ENCODE measurements around the gene SUPT3H. TPM values are rescaled to one million over a fixed set of nuclear protein-coding genes. Genes with fewer than 3 reads are reported as not detected.
"Not testable (repeated sequence)": the region's sequence is repeated elsewhere in the genome, so short reads cannot be mapped to it uniquely, and the experiment has no call there.

SUPT3H gene
- total RNA-seq, 1 donor, result 7.1 TPM

- Histone ChIP-seq H3K4me1 (ENCODE audit: insufficient read depth, low read length) (peaks cover 7% of the 10 kb centered on the region), H3K27me3 (ENCODE audit: insufficient read depth, low read length) (no peaks in the 10 kb centered on the region), H3K9me3 (ENCODE audit: low read depth, low read length) (no peaks in the 10 kb centered on the region), H3K4me3 (ENCODE audit: low read length) (no peak overlapping the region)
Measured at GRCh38 chr6:45047573-45047972, 330.2 kb downstream of the SUPT3H start.

- Histone ChIP-seq H3K27me3 (ENCODE audit: insufficient read depth, low read length) (no peaks in the 10 kb centered on the region), H3K9me3 (ENCODE audit: low read depth, low read length) (no peaks in the 10 kb centered on the region), H3K4me1 (ENCODE audit: insufficient read depth, low read length) (peaks cover 7% of the 10 kb centered on the region), H3K4me3 (ENCODE audit: low read length) (no peak overlapping the region)
Measured at GRCh38 chr6:45045253-45045601, 332.5 kb downstream of the SUPT3H start.

GRCh38 chr6:45044510-45045252, 333.1 kb downstream of the SUPT3H start:
- Histone ChIP-seq H3K9me3 (ENCODE audit: low read depth, low read length) (no peaks in the 10 kb centered on the region), H3K4me3 (ENCODE audit: low read length) (no peak overlapping the region), H3K4me1 (ENCODE audit: insufficient read depth, low read length) (peaks cover 7% of the 10 kb centered on the region), H3K27me3 (ENCODE audit: insufficient read depth, low read length) (no peaks in the 10 kb centered on the region)

GRCh38 chr6:45044086-45044485, 333.6 kb downstream of the SUPT3H start:
- Histone ChIP-seq H3K9me3 (ENCODE audit: low read depth, low read length) (no peaks in the 10 kb centered on the region), H3K4me1 (ENCODE audit: insufficient read depth, low read length) (peaks cover 2% of the 10 kb centered on the region), H3K27me3 (ENCODE audit: insufficient read depth, low read length) (no peaks in the 10 kb centered on the region), H3K4me3 (ENCODE audit: low read length) (no peak overlapping the region)

GRCh38 chr6:45042673-45043072, 335.1 kb downstream of the SUPT3H start:
- not testable (repeated sequence) for H3K4me3 ChIP-seq (ENCODE audit: low read length); H3K9me3 ChIP-seq (ENCODE audit: low read depth, low read length); H3K4me1 ChIP-seq (ENCODE audit: insufficient read depth, low read length); H3K27me3 ChIP-seq (ENCODE audit: insufficient read depth, low read length)

- H3K27me3 ChIP-seq (ENCODE audit: insufficient read depth, low read length), result no peaks in the 10 kb centered on the region
- H3K4me1 ChIP-seq (ENCODE audit: insufficient read depth, low read length), result no peaks in the 10 kb centered on the region
- H3K9me3 ChIP-seq (ENCODE audit: low read depth, low read length), result no peaks in the 10 kb centered on the region
- H3K4me3 ChIP-seq (ENCODE audit: low read length), result no peak overlapping the region
Measured at GRCh38 chr6:45038226-45038625, 339.5 kb downstream of the SUPT3H start.

GRCh38 chr6:45036103-45036502, 341.6 kb downstream of the SUPT3H start:
- no peaks in the 10 kb centered on the region for H3K9me3 ChIP-seq (ENCODE audit: low read depth, low read length)
- no peak overlapping the region for H3K4me3 ChIP-seq (ENCODE audit: low read length)
- H3K4me1 ChIP-seq (ENCODE audit: insufficient read depth, low read length), result peaks cover 5% of the 10 kb centered on the region
- no peaks in the 10 kb centered on the region for H3K27me3 ChIP-seq (ENCODE audit: insufficient read depth, low read length)

GRCh38 chr6:45032426-45032825, 345.3 kb downstream of the SUPT3H start:
- H3K4me3 ChIP-seq (ENCODE audit: low read length), result no peak overlapping the region
- H3K9me3 ChIP-seq (ENCODE audit: low read depth, low read length), result peaks cover 4% of the 10 kb centered on the region
- H3K4me1 ChIP-seq (ENCODE audit: insufficient read depth, low read length), result peaks cover 5% of the 10 kb centered on the region
- no peaks in the 10 kb centered on the region for H3K27me3 ChIP-seq (ENCODE audit: insufficient read depth, low read length)

GRCh38 chr6:45031601-45032000, 346.1 kb downstream of the SUPT3H start:
- no peak overlapping the region for H3K4me3 ChIP-seq (ENCODE audit: low read length)
- H3K9me3 ChIP-seq (ENCODE audit: low read depth, low read length), result peaks cover 12% of the 10 kb centered on the region

GRCh38 chr6:45027126-45027525, 350.6 kb downstream of the SUPT3H start:
- Histone ChIP-seq H3K27me3 (ENCODE audit: insufficient read depth, low read length) (no peaks in the 10 kb centered on the region), H3K4me3 (ENCODE audit: low read length) (no peak overlapping the region), H3K9me3 (ENCODE audit: low read depth, low read length) (peaks cover 12% of the 10 kb centered on the region), H3K4me1 (ENCODE audit: insufficient read depth, low read length) (peaks cover 4% of the 10 kb centered on the region)

More at GRCh38 chr6:45031601-45032000, 346.1 kb downstream of the SUPT3H start:
- H3K4me1 ChIP-seq (ENCODE audit: insufficient read depth, low read length), result peaks cover 9% of the 10 kb centered on the region
- no peaks in the 10 kb centered on the region for H3K27me3 ChIP-seq (ENCODE audit: insufficient read depth, low read length)

GRCh38 chr6:45026003-45026516, 351.7 kb downstream of the SUPT3H start:
- Histone ChIP-seq H3K27me3 (ENCODE audit: insufficient read depth, low read length) (no peaks in the 10 kb centered on the region), H3K9me3 (ENCODE audit: low read depth, low read length) (peaks cover 12% of the 10 kb centered on the region), H3K4me1 (ENCODE audit: insufficient read depth, low read length) (peaks cover 4% of the 10 kb centered on the region), H3K4me3 (ENCODE audit: low read length) (no peak overlapping the region)

GRCh38 chr6:45024610-45025009, 353.1 kb downstream of the SUPT3H start:
- peaks cover 4% of the 10 kb centered on the region for H3K4me1 ChIP-seq (ENCODE audit: insufficient read depth, low read length)
- H3K4me3 ChIP-seq (ENCODE audit: low read length), result no peak overlapping the region
- peaks cover 12% of the 10 kb centered on the region for H3K9me3 ChIP-seq (ENCODE audit: low read depth, low read length)
- H3K27me3 ChIP-seq (ENCODE audit: insufficient read depth, low read length), result no peaks in the 10 kb centered on the region

- H3K4me1 ChIP-seq (ENCODE audit: insufficient read depth, low read length), result no peaks in the 10 kb centered on the region
- no peaks in the 10 kb centered on the region for H3K27me3 ChIP-seq (ENCODE audit: insufficient read depth, low read length)
- H3K9me3 ChIP-seq (ENCODE audit: low read depth, low read length), result peaks cover under 1% of the 10 kb centered on the region
- H3K4me3 ChIP-seq (ENCODE audit: low read length), result no peak overlapping the region
Measured at GRCh38 chr6:45021676-45022075, 356.1 kb downstream of the SUPT3H start.

- Histone ChIP-seq H3K4me3 (ENCODE audit: low read length) (no peak overlapping the region), H3K27me3 (ENCODE audit: insufficient read depth, low read length) (no peaks in the 10 kb centered on the region), H3K4me1 (ENCODE audit: insufficient read depth, low read length) (no peaks in the 10 kb centered on the region), H3K9me3 (ENCODE audit: low read depth, low read length) (no peaks in the 10 kb centered on the region)
Measured at GRCh38 chr6:45012687-45013086, 365.0 kb downstream of the SUPT3H start.

GRCh38 chr6:45009576-45009975, 368.2 kb downstream of the SUPT3H start:
- no peak overlapping the region for H3K4me3 ChIP-seq (ENCODE audit: low read length)
- H3K27me3 ChIP-seq (ENCODE audit: insufficient read depth, low read length), result no peaks in the 10 kb centered on the region
- no peaks in the 10 kb centered on the region for H3K4me1 ChIP-seq (ENCODE audit: insufficient read depth, low read length)
- H3K9me3 ChIP-seq (ENCODE audit: low read depth, low read length), result no peaks in the 10 kb centered on the region

GRCh38 chr6:45006893-45007292, 370.8 kb downstream of the SUPT3H start:
- H3K4me3 ChIP-seq (ENCODE audit: low read length), result no peak overlapping the region
- H3K27me3 ChIP-seq (ENCODE audit: insufficient read depth, low read length), result no peaks in the 10 kb centered on the region
- no peaks in the 10 kb centered on the region for H3K9me3 ChIP-seq (ENCODE audit: low read depth, low read length)
- no peaks in the 10 kb centered on the region for H3K4me1 ChIP-seq (ENCODE audit: insufficient read depth, low read length)
